Activated naive CD4-positive, alpha-beta T cell treated with Interleukin-2 at 50 U/mL for 16 hours (primary cell): ENCODE data around the gene SREK1IP1.
"Not testable (repeated sequence)": the region's sequence is repeated elsewhere in the genome, so short reads cannot be mapped to it uniquely, and the experiment has no call there.

ENCODE experiments used
- DNase-seq: peaks from one replicate; pipeline ENCODE4 v3.0.0-alpha.2; 2020

Gene SREK1IP1

GRCh38 chr5:64763948-64764503 is 4.5 kb downstream of the SREK1IP1 start:
- no peak for DNase-seq

- DNase-seq: no peak
Measured at GRCh38 chr5:64759960-64760660, 8.4 kb downstream of the SREK1IP1 start.

- no peak for DNase-seq
Measured at GRCh38 chr5:64758901-64759300, 9.6 kb downstream of the SREK1IP1 start.

GRCh38 chr5:64754066-64754465 is 14.4 kb downstream of the SREK1IP1 start:
- no peak for DNase-seq

- DNase-seq: no peak
Measured at GRCh38 chr5:64749385-64749784, 19.1 kb downstream of the SREK1IP1 start.

GRCh38 chr5:64746446-64746845 is 22.0 kb downstream of the SREK1IP1 start:
- DNase-seq: no peak

GRCh38 chr5:64744914-64745313 is 23.6 kb downstream of the SREK1IP1 start:
- DNase-seq: no peak

DNA sequence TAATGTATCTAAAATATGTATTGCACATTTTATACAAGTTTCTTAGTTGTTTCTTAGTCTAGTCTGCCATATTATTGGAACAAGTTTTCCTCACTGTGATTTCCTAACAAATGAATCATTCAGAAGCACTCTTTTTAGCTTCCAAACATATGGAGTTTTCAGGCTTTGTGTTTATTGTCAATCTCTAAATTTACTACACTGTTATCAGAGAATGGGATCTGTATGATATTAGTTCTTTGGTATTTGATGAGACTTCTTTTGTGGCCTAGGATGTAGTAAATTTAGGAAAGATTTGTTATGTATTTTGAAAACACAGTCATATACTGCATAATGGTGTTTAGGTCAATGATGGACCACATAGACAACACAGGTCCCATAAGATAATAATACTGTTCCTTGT is 25.7 kb downstream of the SREK1IP1 start:
- DNase-seq: no peak

DNA sequence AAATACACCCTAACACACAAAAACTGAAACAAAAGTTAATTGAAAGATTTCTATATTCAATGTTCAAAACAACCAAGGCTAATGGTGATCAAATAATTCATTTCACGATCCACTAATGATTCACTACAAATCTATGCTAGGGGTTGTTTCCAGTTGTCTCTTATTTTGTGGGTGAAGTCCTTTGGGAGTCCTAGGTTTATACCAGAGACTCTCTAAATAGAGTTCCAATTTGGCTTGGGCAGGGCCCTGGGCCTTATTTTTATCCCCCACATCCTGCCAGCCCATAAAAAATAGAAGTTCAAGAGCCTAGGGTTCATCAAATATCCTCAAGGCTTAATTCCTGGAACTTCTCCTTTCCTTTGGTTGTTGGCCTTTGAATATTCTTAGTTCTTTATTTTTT is 26.1 kb downstream of the SREK1IP1 start:
- no peak for DNase-seq

DNA sequence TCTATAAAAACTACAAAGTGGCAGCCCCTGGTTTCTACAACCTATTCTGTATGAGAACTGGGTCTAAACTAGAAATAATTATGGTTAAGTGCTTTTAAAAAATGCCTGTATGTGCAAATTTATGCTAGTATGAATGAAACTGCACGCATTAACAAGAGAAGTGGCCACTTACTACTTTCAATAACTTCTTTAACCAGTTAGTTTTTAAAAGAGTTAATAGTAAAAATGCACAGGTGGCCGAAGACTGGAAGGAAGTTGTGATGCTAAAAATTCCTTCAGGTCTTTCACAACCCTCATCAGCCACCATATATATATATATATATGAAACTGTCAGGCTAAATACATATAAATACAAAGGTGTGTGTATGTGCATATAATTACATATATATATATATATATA is 41.3 kb downstream of the SREK1IP1 start:
- no peak for DNase-seq

GRCh38 chr5:64722588-64722987 is 45.9 kb downstream of the SREK1IP1 start:
- no peak for DNase-seq

DNA sequence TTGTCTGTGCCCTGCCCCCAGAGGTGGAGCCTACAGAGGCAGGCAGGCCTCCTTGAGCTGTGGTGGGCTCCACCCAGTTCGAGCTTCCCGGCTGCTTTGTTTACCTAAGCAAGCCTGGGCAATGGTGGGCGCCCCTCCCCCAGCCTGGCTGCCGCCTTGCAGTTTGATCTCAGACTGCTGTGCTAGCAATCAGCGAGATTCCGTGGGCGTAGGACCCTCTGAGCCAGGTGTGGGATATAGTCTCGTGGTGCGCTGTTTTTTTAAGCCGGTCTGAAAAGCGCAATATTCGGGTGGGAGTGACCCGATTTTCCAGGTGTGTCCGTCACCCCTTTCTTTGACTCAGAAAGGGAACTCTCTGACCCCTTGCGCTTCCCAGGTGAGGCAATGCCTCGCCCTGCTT is 54.0 kb downstream of the SREK1IP1 start:
- not testable (repeated sequence) for DNase-seq

DNA sequence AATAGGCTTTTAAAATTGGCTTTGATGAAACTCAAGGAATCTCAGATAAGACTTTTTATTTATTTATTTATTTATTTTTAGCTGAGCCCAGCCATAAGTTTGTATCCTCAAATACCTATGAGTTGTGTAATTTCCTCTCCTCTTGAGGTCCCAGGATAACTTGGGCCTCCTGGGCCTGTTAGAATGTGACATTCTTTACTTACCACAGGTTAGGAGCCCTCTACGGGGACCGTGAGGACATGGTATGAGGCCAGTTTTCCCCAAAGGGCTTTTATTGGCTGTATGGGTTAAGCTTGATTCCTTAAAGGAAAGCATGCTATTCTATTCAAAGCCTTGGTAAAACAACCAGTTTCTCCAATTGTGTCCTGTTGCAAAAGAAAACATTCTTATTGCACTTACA is 61.3 kb downstream of the SREK1IP1 start:
- DNase-seq: no peak

GRCh38 chr5:64706074-64706473 is 62.4 kb downstream of the SREK1IP1 start:
- DNase-seq: not testable (repeated sequence)

- DNase-seq: no peak
Measured at GRCh38 chr5:64700765-64701164, 67.7 kb downstream of the SREK1IP1 start.

- not testable (repeated sequence) for DNase-seq
Measured at GRCh38 chr5:64696414-64696813, 72.1 kb downstream of the SREK1IP1 start.

DNA sequence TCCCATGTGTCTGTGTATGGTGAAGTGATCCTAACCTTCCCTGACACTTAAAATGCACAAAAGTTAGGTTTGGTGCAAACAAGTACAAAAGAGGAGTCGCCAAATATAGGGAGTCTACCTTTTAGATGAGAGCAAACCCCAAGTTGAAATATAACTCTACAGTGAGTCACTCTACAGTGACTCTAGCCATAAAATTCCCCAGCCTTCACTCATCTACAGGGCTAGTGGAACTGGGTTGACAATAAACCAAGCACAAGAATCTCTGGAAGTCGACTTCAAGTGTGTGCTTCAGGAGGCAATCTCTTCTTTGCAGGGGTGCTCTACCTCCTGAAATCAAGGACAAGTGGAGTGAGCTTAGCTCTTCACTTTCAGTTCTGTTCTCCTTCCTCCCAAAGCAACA is 74.9 kb downstream of the SREK1IP1 start:
- DNase-seq: no peak

- no peak for DNase-seq
Measured at GRCh38 chr5:64691291-64691690, 77.2 kb downstream of the SREK1IP1 start.

- DNase-seq: no peak
Measured at GRCh38 chr5:64690417-64691151, 77.9 kb downstream of the SREK1IP1 start, which contains the start of gene SHISAL2B. Gene SHISAL2B, plus strand, starts transcription at chr5:64690503. Its CDS starts 121 bp downstream, at chr5:64690624.

DNA sequence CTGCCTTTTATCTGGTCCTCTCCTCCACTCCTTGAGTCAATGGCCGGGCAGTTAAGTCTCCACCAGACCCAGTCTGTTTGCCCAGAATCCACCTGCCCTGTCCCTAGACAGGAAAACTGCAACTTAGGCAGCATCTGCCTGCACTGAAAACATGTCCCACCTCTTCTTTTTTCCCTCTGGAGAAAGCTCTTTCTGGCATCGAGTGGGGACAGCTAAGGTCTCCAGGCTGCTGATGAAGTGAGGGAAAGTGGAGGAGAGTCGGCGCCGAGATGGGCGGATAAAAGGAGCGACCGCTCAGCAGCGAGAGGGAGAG is 78.4 kb downstream of the SREK1IP1 start:
- DNase-seq: no peak

DNA sequence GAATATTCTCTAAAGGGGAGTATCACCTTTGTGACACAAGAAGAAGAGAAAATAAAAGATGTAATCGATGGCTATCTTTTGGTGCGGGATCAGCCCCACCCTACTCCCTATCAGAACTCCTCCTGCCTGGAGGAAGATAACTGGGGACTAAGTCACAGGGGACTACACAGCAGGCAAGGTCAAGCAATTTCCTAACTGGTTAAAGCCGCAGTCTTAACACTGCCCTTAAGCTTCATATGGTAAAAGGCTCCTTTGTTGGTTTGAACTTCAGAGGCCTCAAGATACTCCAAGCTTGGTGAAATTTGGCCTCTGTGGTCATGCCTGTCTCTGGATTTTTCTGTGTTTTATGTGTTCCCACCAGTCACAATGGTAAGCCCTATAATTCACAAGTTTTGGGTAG is 79.5 kb downstream of the SREK1IP1 start:
- DNase-seq: no peak

DNA sequence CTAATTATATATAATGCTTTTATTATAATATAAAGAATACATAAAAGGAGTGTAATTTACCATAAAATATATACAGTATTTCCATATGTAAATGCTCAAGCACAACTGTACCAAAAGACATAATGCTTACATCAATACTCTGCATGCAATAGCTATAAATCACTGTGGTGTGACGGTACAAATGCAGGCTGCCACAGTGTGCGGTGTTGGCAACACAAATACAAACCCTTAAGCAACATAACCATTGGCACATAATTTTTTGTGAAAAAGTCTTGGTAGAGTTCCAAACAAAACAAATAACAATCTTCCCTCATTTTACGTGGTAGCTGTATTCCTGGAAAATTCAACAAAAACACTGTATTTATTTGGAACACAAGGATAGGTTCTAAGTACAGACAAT is 80.1 kb downstream of the SREK1IP1 start:
- DNase-seq: no peak

DNA sequence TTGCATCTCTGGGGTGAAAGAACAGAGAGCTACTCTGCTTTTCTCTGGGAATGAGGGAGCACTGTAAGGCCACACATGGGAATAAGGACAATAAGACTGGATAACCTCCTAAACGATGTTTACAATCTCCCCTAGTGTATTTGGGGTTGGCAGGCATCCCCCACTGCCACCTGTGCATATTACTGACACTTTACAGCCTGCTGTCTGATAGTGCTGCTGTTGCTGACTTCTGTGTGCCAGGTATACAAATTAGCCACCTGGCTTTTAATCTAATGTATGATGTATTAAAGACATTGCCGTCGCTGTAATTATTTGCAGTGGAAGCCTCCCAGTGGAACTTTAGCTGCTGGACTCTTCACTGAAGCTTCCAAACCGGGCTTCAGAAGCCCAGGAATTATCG is 82.6 kb downstream of the SREK1IP1 start:
- DNase-seq: no peak

- no peak for DNase-seq
Measured at GRCh38 chr5:64682608-64683007, 85.9 kb downstream of the SREK1IP1 start.
